Activated CD8-positive, alpha-beta memory T cell treated with anti-CD3 and anti-CD28 coated beads for 48 hours (primary cell): ENCODE measurements around the gene CYP2U1.
"Not testable (repeated sequence)": the region's sequence is repeated elsewhere in the genome, so short reads cannot be mapped to it uniquely, and the experiment has no call there.

ENCODE experiments used
- DNase-seq, 3 experiments: peaks; one replicate each; pipeline ENCODE4 v3.0.0-alpha.2; 2020; ENCODE audit warnings: low read depth in 2 of 3, low spot score in 2 of 3

CYP2U1 gene

DNA sequence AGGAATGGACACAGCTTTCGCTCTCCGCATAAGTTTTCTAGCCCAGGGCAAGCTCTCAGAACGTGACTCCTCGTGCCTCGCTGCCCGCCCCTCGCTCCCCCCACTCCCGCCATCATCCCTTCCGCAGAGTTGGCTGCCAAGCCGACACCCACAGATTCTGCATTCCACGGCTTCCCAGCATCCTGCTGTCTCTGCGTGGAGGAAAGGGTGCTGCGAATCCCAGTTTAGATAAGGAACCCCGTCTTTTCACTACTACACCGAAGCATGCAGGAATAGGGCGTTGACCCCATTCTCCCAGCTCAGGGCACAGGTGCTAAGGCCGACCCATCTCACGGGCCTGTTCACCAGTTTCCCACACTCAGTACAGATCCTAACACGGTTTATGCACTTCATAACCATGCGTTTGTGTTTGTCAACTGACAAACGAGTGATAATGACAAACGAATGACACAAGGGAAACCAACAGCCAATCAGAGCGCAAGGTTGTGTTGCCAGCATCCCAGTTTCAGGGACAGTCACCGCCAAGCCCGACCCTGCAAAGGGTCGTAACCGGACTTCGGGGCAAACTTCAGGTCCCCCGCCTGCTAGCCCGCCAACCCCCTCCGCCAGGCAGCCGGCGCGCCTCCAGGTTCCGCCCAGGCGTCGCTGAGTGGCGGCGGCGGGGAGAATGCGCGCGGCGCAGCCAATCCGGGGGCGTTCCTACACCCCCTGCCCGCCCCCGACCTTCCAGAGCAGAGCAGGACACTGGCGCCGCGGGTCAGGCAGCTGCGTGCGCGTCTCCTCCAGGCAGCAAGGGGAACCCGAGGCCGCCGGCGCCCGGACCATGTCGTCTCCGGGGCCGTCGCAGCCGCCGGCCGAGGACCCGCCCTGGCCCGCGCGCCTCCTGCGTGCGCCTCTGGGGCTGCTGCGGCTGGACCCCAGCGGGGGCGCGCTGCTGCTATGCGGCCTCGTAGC is at the start of gene CYP2U1:
Gene CYP2U1, plus strand, starts transcription at position 729 of the 954 bp plus-strand sequence. Its CDS starts 95 bp downstream, at position 824.
- DNase-seq: peak; percentile 43 to 51 (median 47)

GRCh38 chr4:107885865-107886264 is 45.5 kb upstream of the CYP2U1 start:
- no peak for DNase-seq

GRCh38 chr4:107888237-107888636 is 43.1 kb upstream of the CYP2U1 start:
- no peak for DNase-seq

DNA sequence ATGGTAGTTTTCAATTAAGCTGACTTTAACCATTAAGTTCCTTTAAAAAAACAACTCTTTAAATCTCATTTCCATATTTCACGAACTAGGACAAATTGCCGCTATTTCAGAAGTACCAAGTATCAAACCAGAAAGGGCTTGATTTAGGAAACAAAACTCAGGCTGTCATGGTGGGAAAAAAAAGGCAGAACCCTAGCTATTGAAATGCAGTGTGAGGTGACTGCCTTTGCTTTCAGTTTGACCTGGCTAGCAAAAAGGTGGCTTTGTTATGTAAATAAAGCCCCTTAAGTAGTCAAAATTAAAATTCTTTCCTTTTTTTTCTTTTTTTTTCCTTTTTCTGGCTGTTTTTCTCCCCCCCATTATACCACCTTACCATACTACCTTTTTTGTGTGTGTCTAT is 40.6 kb upstream of the CYP2U1 start:
- no peak for DNase-seq

- DNase-seq: no peak
Observed at GRCh38 chr4:107891299-107891698, 40.0 kb upstream of the CYP2U1 start.

GRCh38 chr4:107893171-107894137 is 37.9 kb upstream of the CYP2U1 start:
- no peak for DNase-seq

GRCh38 chr4:107894138-107894603 is 37.2 kb upstream of the CYP2U1 start:
- DNase-seq: no peak

- no peak for DNase-seq
Observed at GRCh38 chr4:107896158-107896645, 35.1 kb upstream of the CYP2U1 start.

GRCh38 chr4:107896646-107897045 is 34.7 kb upstream of the CYP2U1 start:
- DNase-seq: no peak

- no peak for DNase-seq
Observed at GRCh38 chr4:107897823-107898222, 33.5 kb upstream of the CYP2U1 start.

DNA sequence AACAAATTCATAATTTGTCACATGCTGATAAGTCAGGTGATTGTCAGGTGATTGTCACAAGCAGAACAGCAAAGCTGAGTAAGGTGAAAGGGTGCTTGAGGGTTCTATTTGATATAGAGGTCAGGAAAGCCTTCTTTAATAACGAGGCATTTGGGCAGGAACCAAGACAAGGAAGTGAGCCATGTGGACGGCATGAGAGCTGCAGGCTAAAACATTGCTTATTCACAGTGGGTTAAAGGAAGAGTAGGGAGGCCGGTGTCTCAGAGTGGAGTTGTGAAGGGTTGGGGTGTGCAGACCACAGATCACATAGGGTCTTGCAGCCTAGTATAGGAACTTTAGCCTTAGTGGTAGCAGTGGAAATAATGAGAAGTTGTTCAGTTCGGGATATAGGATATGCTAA is 31.3 kb upstream of the CYP2U1 start:
- DNase-seq: no peak

GRCh38 chr4:107900508-107900907 is 30.8 kb upstream of the CYP2U1 start:
- DNase-seq: no peak

DNA sequence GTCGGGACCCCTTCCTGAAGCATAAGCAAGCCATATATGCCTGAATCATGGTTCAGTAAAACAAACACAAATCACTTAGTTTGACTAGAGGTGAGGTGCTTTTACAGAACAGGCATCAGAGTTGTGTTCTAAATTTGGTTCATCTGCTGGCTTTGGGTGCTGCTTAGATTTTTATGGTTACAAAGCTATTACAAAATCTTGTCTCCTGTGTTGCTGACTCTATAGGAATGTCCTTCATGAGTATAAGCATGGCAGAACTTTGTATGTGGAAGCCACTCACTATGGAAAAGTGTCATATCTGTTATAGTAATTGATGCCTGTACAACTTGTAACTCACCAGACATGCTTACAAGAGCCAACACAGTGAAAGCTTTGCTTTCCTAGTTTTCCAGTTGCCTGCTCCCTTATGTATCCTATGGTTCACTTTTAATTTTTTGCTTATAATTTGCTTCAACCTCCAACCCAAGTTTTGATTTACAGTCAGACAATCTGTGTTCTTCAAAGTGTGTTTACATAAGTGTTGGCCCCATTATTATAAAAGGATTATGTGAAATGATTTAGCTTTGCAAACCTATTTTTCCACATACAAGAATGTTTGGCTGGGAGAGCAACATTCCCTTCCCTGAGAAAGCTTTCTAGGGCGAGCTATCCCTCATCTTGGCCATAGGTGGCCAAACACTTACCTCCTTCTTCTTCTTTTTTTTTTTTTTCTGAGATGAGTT is 30.0 kb upstream of the CYP2U1 start:
- no peak for DNase-seq

DNA sequence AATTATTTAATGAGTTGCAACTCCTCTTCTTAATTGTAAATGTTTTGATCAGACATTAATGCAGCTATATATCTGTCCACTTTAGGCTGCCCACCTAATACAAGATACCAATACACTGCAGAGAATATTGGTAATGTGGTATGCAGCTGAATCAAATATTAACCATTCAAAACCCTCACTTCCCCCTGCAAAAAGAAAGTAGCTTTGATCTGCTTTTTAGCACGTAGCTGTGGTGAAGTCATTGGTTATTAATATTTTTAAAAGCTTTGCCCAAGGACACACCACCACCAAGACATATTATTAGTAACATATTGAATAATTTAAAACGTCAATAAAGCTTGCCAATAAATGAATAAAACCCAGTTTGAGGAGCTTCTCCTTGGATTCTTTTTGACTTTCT is 28.6 kb upstream of the CYP2U1 start:
- no peak for DNase-seq

DNA sequence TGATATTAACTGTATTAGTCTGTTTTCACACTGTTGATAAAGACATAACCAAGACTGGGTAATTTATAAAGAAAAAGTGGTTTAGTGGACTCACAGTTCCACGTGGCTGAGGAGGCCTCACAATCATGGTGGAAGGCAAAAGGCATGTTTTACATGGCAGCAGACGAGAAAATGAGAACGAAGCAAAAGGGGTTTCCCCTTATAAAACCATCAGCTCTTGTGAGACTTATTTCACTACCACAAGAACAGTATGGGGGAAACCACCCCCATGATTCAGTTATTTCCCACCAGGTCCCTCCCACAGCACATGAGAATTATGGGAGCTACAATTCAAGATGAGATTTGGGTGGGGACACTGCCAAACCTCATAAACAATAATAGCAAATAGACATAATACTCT is 26.3 kb upstream of the CYP2U1 start:
- DNase-seq: not testable (repeated sequence)

DNA sequence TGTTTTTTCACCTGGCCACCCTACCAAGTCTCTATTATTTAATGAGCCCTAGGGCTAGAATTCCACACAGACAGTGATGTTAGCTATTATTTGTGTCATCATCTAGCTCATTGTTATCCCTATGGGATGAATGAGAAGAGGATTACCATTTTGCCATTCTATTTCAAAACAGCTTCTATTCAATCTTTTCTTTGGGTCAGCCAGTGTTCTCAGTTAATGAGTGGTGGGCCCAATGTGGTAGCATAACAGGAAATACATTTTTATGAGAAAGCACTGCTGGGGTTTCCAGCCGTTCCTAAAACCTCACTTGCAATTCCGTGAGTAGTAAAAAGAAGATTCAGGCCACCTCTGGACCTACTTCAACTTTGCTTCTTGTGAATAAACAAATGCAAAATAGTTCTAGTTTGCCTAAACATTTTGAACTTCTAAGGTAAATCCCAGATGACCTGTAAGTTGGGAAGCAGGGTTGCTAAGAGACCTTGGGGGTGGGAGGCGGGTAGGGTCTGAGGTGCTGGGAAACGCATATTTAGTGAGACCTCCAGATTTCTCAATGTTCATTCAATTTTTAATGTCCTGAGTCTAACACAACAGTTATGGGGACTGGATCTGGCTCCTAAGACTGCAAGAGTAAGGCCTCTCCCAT is 24.8 kb upstream of the CYP2U1 start:
- no peak for DNase-seq

DNA sequence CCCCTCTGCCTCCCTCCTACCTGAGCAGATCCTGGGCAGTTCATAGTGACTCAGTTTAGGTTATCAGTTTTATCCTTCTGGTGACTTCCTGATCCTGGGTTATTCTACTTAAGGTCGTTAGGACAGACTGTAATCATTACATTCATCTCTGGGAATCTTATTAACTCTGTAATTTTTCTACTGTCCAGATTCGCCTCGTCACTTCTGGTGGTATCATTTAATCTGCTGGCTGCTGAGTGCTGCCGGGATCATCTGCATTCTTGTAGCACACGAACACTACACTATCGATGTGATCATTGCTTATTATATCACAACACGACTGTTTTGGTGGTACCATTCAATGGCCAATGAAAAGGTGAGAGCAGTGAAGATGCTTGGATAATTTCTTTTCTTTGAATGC is 23.0 kb upstream of the CYP2U1 start:
- no peak for DNase-seq

- DNase-seq: peak in 1 of 3 experiments; percentile 12
Observed at GRCh38 chr4:107913283-107913899, 18.0 kb upstream of the CYP2U1 start.

DNA sequence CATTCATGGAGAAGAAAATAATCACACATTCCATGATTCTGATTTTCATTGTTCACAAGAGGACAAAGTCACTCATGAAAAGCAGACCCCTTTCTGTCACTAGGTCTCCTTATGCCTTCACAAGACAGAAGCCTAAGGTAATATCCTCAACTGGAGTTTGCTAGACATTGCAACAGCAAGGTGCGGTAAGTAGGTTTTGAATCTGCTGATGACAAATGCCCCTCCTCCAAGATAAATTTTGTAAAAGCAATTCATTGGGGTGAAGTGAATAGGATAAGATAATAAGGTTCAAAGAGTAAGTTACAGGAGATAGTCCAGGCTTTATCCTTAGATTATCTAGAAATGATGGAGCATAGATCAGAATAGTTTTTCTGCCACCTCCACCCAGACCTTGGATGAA is 16.1 kb upstream of the CYP2U1 start:
- no peak for DNase-seq

DNA sequence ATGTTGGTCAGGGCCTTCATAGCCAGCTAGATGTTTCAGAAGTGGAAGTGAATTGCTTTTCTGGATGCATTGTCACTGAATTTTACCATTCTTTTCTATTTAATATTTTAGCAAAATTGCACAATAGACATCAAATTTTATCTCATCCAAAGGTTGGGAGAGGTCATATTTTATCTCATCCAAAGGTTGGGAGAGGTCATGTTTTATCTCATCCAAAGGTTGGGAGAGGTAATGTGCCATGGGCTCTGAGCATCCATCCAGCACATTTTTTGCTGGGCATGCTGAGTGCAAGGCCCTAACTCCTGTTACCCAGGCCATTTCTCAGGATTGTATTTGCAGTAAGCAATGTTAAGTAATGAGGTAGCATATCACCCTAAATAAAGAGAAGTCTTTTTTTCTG is 14.7 kb upstream of the CYP2U1 start:
- DNase-seq: no peak
